Body of pancreas (tissue), 4 donors: ENCODE measurements around the gene KIF12.

Experiments
- CTCF ChIP-seq, 7 experiments: fragments of 450-650 bp in 4 of 7; fragments of 200-600 bp in 3 of 7; sonication (generic) in 3 of 7; IDR thresholded peaks; one replicate each; pipeline ENCODE4 v1.5.1; 2016 to 2019; ENCODE audit warnings: antibody characterized with exemption in 7 of 7
- POLR2A ChIP-seq, 3 donors: fragments of 450-650 bp; IDR thresholded peaks; one replicate each; pipeline ENCODE4 v1.6.1; 2016; ENCODE audit warnings: antibody characterized with exemption in 3 of 3, mild to moderate bottlenecking in 2 of 3

- TF ChIP-seq CTCF (IDR thresholded peaks at IDR 0.05) (no peak), POLR2A (IDR thresholded peaks at IDR 0.05) (peak in 1 of 3 donors; percentile 31)
Measured at GRCh38 chr9:114078021-114078780, 20.9 kb downstream of the KIF12 start, which contains the start of gene AMBP.
